HL-60 (cell line): ENCODE results near the gene ESPL1.
"Not testable (repeated sequence)": the region's sequence is repeated elsewhere in the genome, so short reads cannot be mapped to it uniquely, and the experiment has no call there.

Experiments
- CTCF ChIP-seq: IDR thresholded peaks from one replicate; pipeline ENCODE4 v1.5.1; 2011; ENCODE audit warnings: low read length, control low read depth, inconsistent platforms; ENCODE audit not compliant: insufficient read depth
- GABPA ChIP-seq: IDR thresholded peaks from 2 replicates; pipeline ENCODE4 v1.6.1; 2012; ENCODE audit warnings: low read depth

- TF ChIP-seq CTCF, GABPA: not testable (repeated sequence)
Observed at GRCh38 chr12:53332339-53332738, 64.2 kb downstream of the ESPL1 start.
